HEK293 (cell line): ENCODE measurements around the gene CDC25A.

ENCODE experiments used
- ZBTB7A ChIP-seq: fragments of 450-650 bp; formaldehyde crosslinking; IDR thresholded peaks from 2 replicates; pipeline ENCODE4 v1.5.1; 2016; ENCODE audit warnings: low read depth, missing biosample characterization, missing genetic modification characterization
- ZNF175 ChIP-seq: fragments of 450-650 bp; formaldehyde crosslinking; IDR thresholded peaks from 2 replicates; pipeline ENCODE4 v1.5.1; 2016; ENCODE audit warnings: missing biosample characterization, missing genetic modification characterization

- no peak for TF ChIP-seq ZNF175 (tag by site-specific recombination)
- no peak for TF ChIP-seq ZBTB7A (tag by site-specific recombination)
Observed at GRCh38 chr3:48140936-48141603, 47.1 kb downstream of the CDC25A start.
